NCI-H345 (cell line): Measurements from ENCODE around the gene RNF186.
A peak's percentile ranks its signal among the peaks of the same experiment; 100 is the strongest.
"Not testable (repeated sequence)": the region's sequence is repeated elsewhere in the genome, so short reads cannot be mapped to it uniquely, and the experiment has no call there.

Experiments used
- DNase-seq: peaks from one replicate; lab custom pipeline; 2025; lab: John Stamatoyannopoulos, UW

The RNF186 gene

GRCh38 chr1:19824541-19824940, 9.5 kb upstream of the RNF186 start:
- DNase-seq, result no peak

GRCh38 chr1:19824036-19824435, 9.0 kb upstream of the RNF186 start:
- no peak for DNase-seq

- no peak for DNase-seq
Observed at GRCh38 chr1:19819701-19820100, 4.6 kb upstream of the RNF186 start.

- no peak for DNase-seq
Observed at GRCh38 chr1:19818324-19818723, 3.2 kb upstream of the RNF186 start.

- DNase-seq, result no peak
Observed at GRCh38 chr1:19817160-19817559, 2.1 kb upstream of the RNF186 start.

- not testable (repeated sequence) for DNase-seq
Observed at GRCh38 chr1:19816737-19817086, 1.6 kb upstream of the RNF186 start.

GRCh38 chr1:19815801-19816736, 986 bp upstream of the RNF186 start:
- peak; percentile 97 for DNase-seq

- no peak for DNase-seq
Observed at GRCh38 chr1:19814244-19814661, 830 bp downstream of the RNF186 start.

- no peak for DNase-seq
Observed at GRCh38 chr1:19813643-19813960, 1.5 kb downstream of the RNF186 start.

- DNase-seq, result no peak
Observed at GRCh38 chr1:19812875-19813642, 2.0 kb downstream of the RNF186 start.

- DNase-seq, result no peak
Observed at GRCh38 chr1:19811206-19811851, 3.8 kb downstream of the RNF186 start.

- no peak for DNase-seq
Observed at GRCh38 chr1:19809044-19809750, 5.9 kb downstream of the RNF186 start.

- no peak for DNase-seq
Observed at GRCh38 chr1:19808351-19808750, 6.7 kb downstream of the RNF186 start.

GRCh38 chr1:19804831-19805251, 10.2 kb downstream of the RNF186 start:
- DNase-seq, result no peak

- no peak for DNase-seq
Observed at GRCh38 chr1:19802269-19802668, 12.8 kb downstream of the RNF186 start.

GRCh38 chr1:19800076-19800804, 14.8 kb downstream of the RNF186 start:
- DNase-seq, result peak; percentile 43

GRCh38 chr1:19799230-19800075, 15.6 kb downstream of the RNF186 start, which contains the start of gene TMCO4:
TSS of gene TMCO4 (minus strand) at chr1:19799916. CDS start at chr1:19780758, 19,158 bp downstream.
- peak; percentile 40 for DNase-seq

GRCh38 chr1:19798486-19799229, 16.4 kb downstream of the RNF186 start:
- DNase-seq, result no peak

GRCh38 chr1:19797827-19798226, 17.3 kb downstream of the RNF186 start:
- DNase-seq, result peak; percentile 31

- no peak for DNase-seq
Observed at GRCh38 chr1:19794583-19794982, 20.5 kb downstream of the RNF186 start.
